HG03442 (cell line): ENCODE results near the gene ABCC10.
"Not testable (repeated sequence)": the region's sequence is repeated elsewhere in the genome, so short reads cannot be mapped to it uniquely, and the experiment has no call there.

Experiments
- ATAC-seq: cut with Tn5 transposase; IDR thresholded peaks from one replicate; pipeline ENCODE4 v1.9.1; 2021; ENCODE audit warnings: mild to moderate bottlenecking, moderate library complexity; ENCODE audit not compliant: unreplicated experiment

ABCC10 gene

GRCh38 chr6:43495409-43495941 is 68.1 kb downstream of the ABCC10 start:
- no peak for ATAC-seq

- ATAC-seq, result no peak
These were observed 69.2 kb downstream of the ABCC10 start for GRCh38 chr6:43496370-43497128.

GRCh38 chr6:43497129-43497396 is 69.7 kb downstream of the ABCC10 start:
- ATAC-seq, result no peak

GRCh38 chr6:43497689-43498088 is 70.3 kb downstream of the ABCC10 start:
- no peak for ATAC-seq

GRCh38 chr6:43498291-43498690 is 71.0 kb downstream of the ABCC10 start:
- not testable (repeated sequence) for ATAC-seq

- no peak for ATAC-seq
These were observed 71.9 kb downstream of the ABCC10 start for GRCh38 chr6:43499028-43499815.
